H1 (cell line): ENCODE data around the gene ALK. TPM values are rescaled to one million over a fixed set of nuclear protein-coding genes. Genes with fewer than 3 reads are reported as not detected.

Source experiments
- CTCF ChIA-PET: fragments of 300-600 bp; sonication (Branson Sonifier 250); formaldehyde crosslinking; loops from one replicate; lab custom pipeline; 2021; ENCODE audit not compliant: partially characterized antibody; lab: Charles Lee
- POLR2A ChIA-PET: fragments of 300-600 bp; sonication (Branson Sonifier 250); formaldehyde crosslinking; loops from one replicate; lab custom pipeline; 2021; ENCODE audit warnings: inconsistent platforms; ENCODE audit not compliant: partially characterized antibody; lab: Charles Lee
- DNase-seq, 2 experiments: peaks; one replicate each; pipeline versions ENCODE4 v3.0.0 to v3.0.0-alpha.2; 2010 to 2022; ENCODE audit warnings: low spot score in 2 of 2, low read depth in 1 of 2, mixed read lengths in 1 of 2
- FAIRE-seq: peaks from 2 replicates; lab custom pipeline; 2011; peaks lifted over from hg19 to GRCh38; lab: Jason Lieb, UNC
- H2AFZ ChIP-seq: 2 replicates; pipeline ENCODE4 v1.8.1; 2012; ENCODE audit warnings: low read length, inconsistent platforms
- H2AK5ac ChIP-seq: 2 replicates; pipeline ENCODE4 v1.6.1; 2013; ENCODE audit warnings: low read depth, low read length
- H2BK120ac ChIP-seq: replicated peaks from 2 replicates; pipeline ENCODE3; 2013; ENCODE audit warnings: low read depth, low read length, inconsistent platforms
- H2BK12ac ChIP-seq: 2 replicates; pipeline ENCODE4 v1.6.1; 2013; ENCODE audit warnings: low read depth, low read length
- H2BK15ac ChIP-seq: 2 replicates; pipeline ENCODE4 v1.6.1; 2013; ENCODE audit warnings: low read length
- H2BK20ac ChIP-seq: 2 replicates; pipeline ENCODE4 v1.6.1; 2013; ENCODE audit warnings: low read length
- H2BK5ac ChIP-seq: 2 replicates; pipeline ENCODE4 v1.6.1; 2013; ENCODE audit warnings: low read depth, low read length
- H3K14ac ChIP-seq: 2 replicates; pipeline ENCODE4 v1.6.1; 2013; ENCODE audit warnings: inconsistent platforms; ENCODE audit not compliant: insufficient read length
- H3K18ac ChIP-seq: 2 replicates; pipeline ENCODE4 v1.6.1; 2013; ENCODE audit warnings: low read length; ENCODE audit errors: extremely low read depth
- H3K23ac ChIP-seq: 2 replicates; pipeline ENCODE4 v1.6.1; 2013; ENCODE audit warnings: inconsistent platforms; ENCODE audit not compliant: insufficient read length
- H3K23me2 ChIP-seq: 2 replicates; pipeline ENCODE4 v1.6.1; 2013; ENCODE audit warnings: low read depth, low read length
- H3K27ac ChIP-seq: 2 replicates; pipeline ENCODE4 v1.6.1; 2011; ENCODE audit warnings: low read depth, low read length, inconsistent platforms
- H3K27me3 ChIP-seq, 4 experiments: replicated peaks in 1 of 4; 1 replicate in 1 of 4; 2 replicates in 3 of 4; pipeline versions ENCODE4 v1.6.1 to v1.8.1; 2011 to 2013; ENCODE audit warnings: low read length in 3 of 4, mild to moderate bottlenecking in 3 of 4, inconsistent platforms in 2 of 4, mixed read lengths in 2 of 4, moderate library complexity in 1 of 4; ENCODE audit not compliant: control insufficient read depth in 3 of 4, insufficient read depth in 3 of 4; ENCODE audit errors: extremely low read depth in 1 of 4
- H3K36me3 ChIP-seq, 4 experiments: 2 replicates each; pipeline versions ENCODE4 v1.6.1 to v1.8.1; 2011 to 2013; ENCODE audit warnings: mild to moderate bottlenecking in 4 of 4, low read length in 3 of 4, moderate library complexity in 2 of 4, control low read depth in 1 of 4, inconsistent platforms in 1 of 4; ENCODE audit not compliant: insufficient read depth in 4 of 4, control insufficient read depth in 2 of 4
- H3K4ac ChIP-seq: replicated peaks from 2 replicates; pipeline ENCODE3; 2013; ENCODE audit warnings: low read length, low read depth, mixed read lengths, inconsistent platforms; ENCODE audit not compliant: insufficient read length
- H3K4me1 ChIP-seq, 4 experiments: replicated peaks in 1 of 4; 1 replicate in 1 of 4; 2 replicates in 3 of 4; pipeline versions ENCODE4 v1.6.1 to v1.8.1; 2011 to 2013; ENCODE audit warnings: low read length in 3 of 4, inconsistent platforms in 2 of 4, mixed read lengths in 1 of 4; ENCODE audit not compliant: insufficient read depth in 4 of 4, control insufficient read depth in 3 of 4
- H3K4me2 ChIP-seq, 2 experiments: 2 replicates each; pipeline versions ENCODE4 v1.6.1 to v1.8.1; 2011 to 2013; ENCODE audit warnings: low read depth in 2 of 2, low read length in 2 of 2, control low read depth in 1 of 2, inconsistent platforms in 1 of 2, mild to moderate bottlenecking in 1 of 2; ENCODE audit not compliant: insufficient read depth in 1 of 2
- H3K4me3 ChIP-seq, 4 experiments: fragments of 200-600, 300-600 bp in 1 of 4; sonication (generic), shearing (Covaris generic), sonication (Bioruptor Twin) in 1 of 4; 2 replicates each; pipeline versions ENCODE4 v1.5.1 to v1.8.1; 2011 to 2016; ENCODE audit warnings: low read length in 4 of 4, low read depth in 3 of 4, control low read depth in 2 of 4, inconsistent platforms in 2 of 4, mild to moderate bottlenecking in 2 of 4, mixed read lengths in 1 of 4, moderate library complexity in 1 of 4; ENCODE audit not compliant: insufficient read depth in 2 of 4; ENCODE audit errors: extremely low read depth in 1 of 4
- H3K56ac ChIP-seq: replicated peaks from 2 replicates; pipeline ENCODE3; 2013; ENCODE audit warnings: low read depth, mild to moderate bottlenecking, mixed read lengths, low read length, inconsistent platforms; ENCODE audit not compliant: insufficient read length
- H3K79me1 ChIP-seq: 2 replicates; pipeline ENCODE4 v1.6.1; 2013; ENCODE audit warnings: low read depth, low read length, control low read depth
- H3K79me2 ChIP-seq, 2 experiments: 2 replicates each; pipeline versions ENCODE4 v1.6.1 to v1.8.1; 2012 to 2013; ENCODE audit warnings: low read length in 2 of 2, mild to moderate bottlenecking in 2 of 2, inconsistent platforms in 1 of 2; ENCODE audit not compliant: insufficient read depth in 2 of 2, control insufficient read depth in 1 of 2
- H3K9ac ChIP-seq, 4 experiments: replicated peaks in 1 of 4; 1 replicate in 1 of 4; 2 replicates in 3 of 4; pipeline versions ENCODE4 v1.6.1 to v1.8.1; 2011 to 2013; ENCODE audit warnings: low read depth in 3 of 4, low read length in 3 of 4, control low read depth in 2 of 4, mild to moderate bottlenecking in 2 of 4, moderate library complexity in 2 of 4, inconsistent platforms in 1 of 4; ENCODE audit errors: extremely low read depth in 1 of 4
- H3K9me3 ChIP-seq, 2 experiments: 2 replicates each; pipeline versions ENCODE4 v1.6.1 to v1.8.1; 2012 to 2013; ENCODE audit warnings: mild to moderate bottlenecking in 2 of 2, moderate library complexity in 2 of 2, control low read depth in 1 of 2, inconsistent platforms in 1 of 2, low read depth in 1 of 2, low read length in 1 of 2, mixed read lengths in 1 of 2; ENCODE audit not compliant: insufficient read depth in 2 of 2
- H4K20me1 ChIP-seq, 2 experiments: replicated peaks in 1 of 2; 2 replicates each; pipeline versions ENCODE3 to v1.8.1; 2011 to 2013; ENCODE audit warnings: inconsistent platforms in 2 of 2, low read length in 2 of 2, mild to moderate bottlenecking in 1 of 2; ENCODE audit not compliant: insufficient read depth in 2 of 2, control insufficient read depth in 1 of 2
- H4K5ac ChIP-seq: 2 replicates; pipeline ENCODE4 v1.6.1; 2013; ENCODE audit warnings: low read length, low read depth, mixed read lengths, inconsistent platforms; ENCODE audit not compliant: insufficient read length
- H4K8ac ChIP-seq: 2 replicates; pipeline ENCODE4 v1.8.0; 2013; ENCODE audit warnings: mild to moderate bottlenecking, moderate library complexity, low read length, inconsistent platforms; ENCODE audit not compliant: insufficient read depth; ENCODE audit errors: extremely low read depth
- H4K91ac ChIP-seq: replicated peaks from 2 replicates; pipeline ENCODE3; 2013; ENCODE audit warnings: low read length, mixed read lengths, inconsistent platforms; ENCODE audit not compliant: insufficient read length
- NANOG ChIP-seq: IDR thresholded peaks from 2 replicates; pipeline ENCODE4 v1.6.1; 2011; ENCODE audit warnings: low read length, low read depth, mild to moderate bottlenecking, inconsistent platforms; ENCODE audit not compliant: insufficient read depth, poor library complexity, severe bottlenecking
- SRF ChIP-seq: IDR thresholded peaks from 2 replicates; pipeline ENCODE4 v1.6.1; 2011; ENCODE audit warnings: mild to moderate bottlenecking, low read depth, low read length, moderate library complexity
- TAF1 ChIP-seq: IDR thresholded peaks from 2 replicates; pipeline ENCODE4 v1.6.1; 2011; ENCODE audit warnings: mild to moderate bottlenecking, low read depth, low read length
- WGBS, 2 experiments: shearing (Covaris generic) in 1 of 2; methylation state at CpG; one replicate each; pipeline versions ENCODE4 v1.1.6 to v1.1.7; 2013 to 2015; ENCODE audit warnings: low lambda C conversion rate in 2 of 2, mixed read lengths in 2 of 2, inconsistent platforms in 1 of 2, low coverage in 1 of 2, missing lambda C conversion rate in 1 of 2; ENCODE audit not compliant: insufficient replicate concordance in 2 of 2, insufficient coverage in 1 of 2, insufficient read length in 1 of 2; ENCODE audit errors: extremely low coverage in 1 of 2, missing lambda C conversion rate in 1 of 2; 5-methylcytosine and 5-hydroxymethylcytosine counted together
- polyA plus RNA-seq, 7 experiments: library from polyadenylated mRNA; depleted of rRNA in 3 of 7; stranded (reverse) in 5 of 7; unstranded in 2 of 7; fragments of >200 nt in 5 of 7; fragments of 200-250 nt in 2 of 7; gene quantifications; 1 replicate in 5 of 7; 2 replicates in 1 of 7; 4 replicates in 1 of 7; pipeline versions ENCODE4 v1.2.1 to v1.2.3, GENCODE V29; 2011 to 2013; ENCODE audit warnings: missing spikeins in 2 of 7, mixed read lengths in 2 of 7
- total RNA-seq: library from RNA; stranded (reverse); fragmentation: NEBNext Ultra II Directional; extraction: Animal tissue kit (Norgen Biotek cat#: 25700); gene quantifications from 2 replicates; pipeline ENCODE4 v1.2.1, GENCODE V29; 2021

The ALK gene
- total and polyA plus RNA-seq, 2 of the 8 experiments (the other 6 are each of a cell fraction or from before 2014, with no cell fraction given): 0.02 to 0.09 TPM

GRCh38 chr2:29664578-29664977 lies 256.8 kb downstream of the ALK start:
- WGBS, 2 experiments: 94% methylated on average over 2 of the region's 2 CpGs; no CpG with 5 or more reads in 1 of the 2 experiments
- CTCF ChIA-PET: no interaction called here

More at GRCh38 chr2:29664578-29664977, 256.8 kb downstream of the ALK start:
- Histone ChIP-seq H2BK12ac (no peak overlapping the region), H2BK15ac (no peak overlapping the region), H3K18ac (no peak overlapping the region), H3K79me2 (no peaks in the 10 kb centered on the region), H2AFZ (no peak overlapping the region), H4K8ac (no peak overlapping the region), H2BK20ac (no peak overlapping the region), H3K9me3 (no peaks in the 10 kb centered on the region), H3K79me1 (no peaks in the 10 kb centered on the region), H3K14ac (no peak overlapping the region), H3K4me2 (no peak overlapping the region), H2BK120ac (no peak overlapping the region), H3K56ac (no peak overlapping the region), H3K27ac (no peak overlapping the region), H4K91ac (no peak overlapping the region), H3K4ac (no peak overlapping the region), H3K4me3 (no peak overlapping the region), H2AK5ac (no peak overlapping the region), H3K23ac (no peak overlapping the region), H3K9ac (no peak overlapping the region), H3K4me1 (no peaks in the 10 kb centered on the region), H3K27me3 (no peaks in the 10 kb centered on the region), H4K5ac (no peak overlapping the region), H2BK5ac (no peak overlapping the region), H3K36me3 (no peaks in the 10 kb centered on the region), H4K20me1 (no peaks in the 10 kb centered on the region), H3K23me2 (no peaks in the 10 kb centered on the region; the same call in 1 of the 2 replicates)
- DNase-seq (no peak), FAIRE-seq (no peak)
- POLR2A ChIA-PET: no interaction called here
- TF ChIP-seq NANOG: no peak
- TF ChIP-seq SRF: no peak
- TF ChIP-seq TAF1: no peak
